ENCODE results near the gene DCST2.
A peak's percentile ranks its signal among the peaks of the same experiment; 100 is the strongest.

The DCST2 gene

GRCh38 chr1:155014709-155015508, 18.7 kb downstream of the DCST2 start:
- H3K27ac ChIP-seq = peak overlapping the region; percentile 97
- H3K4me3 ChIP-seq (ENCODE audit: low read depth in 1 of 2, low read length in 1 of 2) = no peak overlapping the region

GRCh38 chr1:155013632-155014031, 19.9 kb downstream of the DCST2 start:
- no peak for TF ChIP-seq CTCF (IDR thresholded peaks at IDR 0.05)
- peak overlapping the region; percentile 97 for H3K27ac ChIP-seq
- peaks cover 75% of the 10 kb centered on the region for H3K36me3 ChIP-seq
- no peaks in the 10 kb centered on the region for H3K27me3 ChIP-seq
- no peaks in the 10 kb centered on the region for H3K9me3 ChIP-seq
- H3K4me3 ChIP-seq (ENCODE audit: low read depth in 1 of 2, low read length in 1 of 2) = peak overlapping the region in 1 of 2 experiments; percentile 85
- H3K4me1 ChIP-seq (ENCODE audit: control insufficient read depth in 1 of 2, insufficient read depth in 1 of 2, low read depth in 1 of 2, low read length in 1 of 2) = peaks cover 87 to 95% of the 10 kb centered on the region in 2 experiments

More at GRCh38 chr1:155014709-155015508, 18.7 kb downstream of the DCST2 start:
- Histone ChIP-seq H3K4me1 (ENCODE audit: control insufficient read depth in 1 of 2, insufficient read depth in 1 of 2, low read depth in 1 of 2, low read length in 1 of 2) (peaks cover 76 to 82% of the 10 kb centered on the region in 2 experiments), H3K36me3 (peaks cover 86% of the 10 kb centered on the region), H3K9me3 (no peaks in the 10 kb centered on the region), H3K27me3 (no peaks in the 10 kb centered on the region)
- TF ChIP-seq CTCF (IDR thresholded peaks at IDR 0.05) = no peak

DNA sequence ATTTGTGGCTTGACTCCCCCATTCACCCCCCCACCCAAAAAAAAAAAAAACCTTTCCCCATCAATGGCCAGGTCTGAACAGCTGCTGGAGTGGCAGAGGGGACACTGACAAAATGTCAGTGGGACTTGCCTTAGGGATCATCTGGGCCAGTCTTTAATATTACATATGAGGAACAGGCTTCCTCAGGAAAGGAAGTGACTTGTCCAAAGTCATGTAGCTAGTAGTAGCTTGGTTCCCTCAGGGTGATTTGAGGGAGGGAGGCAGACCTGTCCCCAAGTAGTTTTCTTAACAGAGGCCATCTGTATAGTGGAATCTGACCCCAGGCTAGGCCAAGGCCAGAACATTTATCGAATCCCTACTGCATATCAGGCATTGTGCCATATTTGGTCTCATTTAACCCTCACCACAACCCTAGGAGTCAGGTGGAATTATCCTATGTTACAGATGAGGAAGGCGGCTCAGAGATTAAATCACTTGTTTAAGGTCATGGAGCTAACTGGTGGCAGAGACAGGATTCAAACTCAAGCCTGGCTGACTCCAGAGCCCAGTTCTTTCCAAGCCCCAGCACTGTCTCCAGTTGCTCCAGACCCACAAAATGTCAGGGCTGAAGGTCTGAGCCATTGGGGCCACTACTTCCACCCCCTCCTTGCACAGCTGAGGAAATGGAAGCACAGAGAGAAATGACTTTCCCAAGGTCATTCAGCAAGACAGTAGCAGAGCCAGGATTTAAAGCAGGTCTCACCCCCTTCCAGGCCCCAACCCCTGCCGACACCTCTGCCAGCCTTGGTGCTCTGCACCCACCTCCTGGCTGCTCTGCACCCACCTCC, 20.6 kb downstream of the DCST2 start:
- no peak for TF ChIP-seq CTCF (IDR thresholded peaks at IDR 0.05)
- Histone ChIP-seq H3K4me1 (ENCODE audit: control insufficient read depth in 1 of 2, insufficient read depth in 1 of 2, low read depth in 1 of 2, low read length in 1 of 2) (peaks cover 90 to 98% of the 10 kb centered on the region in 2 experiments), H3K27me3 (no peaks in the 10 kb centered on the region), H3K9me3 (no peaks in the 10 kb centered on the region), H3K4me3 (ENCODE audit: low read depth in 1 of 2, low read length in 1 of 2) (peak overlapping the region; percentile 34 to 85), H3K27ac (peak overlapping the region; percentile 97), H3K36me3 (peaks cover 68% of the 10 kb centered on the region)

GRCh38 chr1:155012026-155012546, 21.5 kb downstream of the DCST2 start:
- no peak for TF ChIP-seq CTCF (IDR thresholded peaks at IDR 0.05)
- no peaks in the 10 kb centered on the region for H3K9me3 ChIP-seq
- peaks cover 59% of the 10 kb centered on the region for H3K36me3 ChIP-seq
- H3K4me1 ChIP-seq (ENCODE audit: control insufficient read depth in 1 of 2, insufficient read depth in 1 of 2, low read depth in 1 of 2, low read length in 1 of 2) = peaks cover 90 to 98% of the 10 kb centered on the region in 2 experiments
- no peaks in the 10 kb centered on the region for H3K27me3 ChIP-seq
- peak overlapping the region; percentile 97 for H3K27ac ChIP-seq
- H3K4me3 ChIP-seq (ENCODE audit: low read depth in 1 of 2, low read length in 1 of 2) = peak overlapping the region; percentile 85 to 95

DNA sequence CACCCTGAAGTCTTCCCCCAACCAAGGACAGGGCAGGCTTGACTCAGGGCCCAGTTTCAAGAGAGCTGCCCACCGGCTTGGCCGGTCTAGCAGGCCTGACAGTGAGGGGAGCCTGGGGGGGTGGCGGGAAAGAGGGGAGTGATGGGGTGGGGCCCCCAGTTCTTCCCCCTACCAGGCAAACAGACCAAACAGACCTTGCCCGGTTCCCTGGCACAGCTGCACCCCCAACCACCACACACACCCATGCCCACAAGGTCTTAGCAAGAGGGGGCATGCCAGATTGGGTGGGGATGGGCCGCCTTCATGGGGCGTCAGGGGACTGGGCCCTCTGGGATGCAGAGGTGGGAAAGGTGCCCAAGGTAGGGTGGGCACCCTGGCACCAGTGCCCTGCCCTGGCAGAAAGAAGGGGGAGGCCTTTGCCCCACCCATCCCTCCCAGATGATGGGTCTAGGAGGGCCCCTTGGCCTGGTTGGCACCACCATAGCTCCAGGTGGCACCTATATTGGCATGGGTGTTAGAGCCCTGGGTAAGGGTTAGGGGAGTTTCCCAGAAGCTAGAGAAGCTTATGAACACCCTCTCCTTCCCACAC, 22.1 kb downstream of the DCST2 start:
- Histone ChIP-seq H3K36me3 (peaks cover 54% of the 10 kb centered on the region), H3K27ac (peak overlapping the region; percentile 97), H3K4me1 (ENCODE audit: control insufficient read depth in 1 of 2, insufficient read depth in 1 of 2, low read depth in 1 of 2, low read length in 1 of 2) (peaks cover 90 to 98% of the 10 kb centered on the region in 2 experiments), H3K9me3 (no peaks in the 10 kb centered on the region), H3K27me3 (no peaks in the 10 kb centered on the region), H3K4me3 (ENCODE audit: low read depth in 1 of 2, low read length in 1 of 2) (peak overlapping the region; percentile 85 to 95)
- no peak for TF ChIP-seq CTCF (IDR thresholded peaks at IDR 0.05)
